Keratinocyte (primary cell): ENCODE measurements around the gene OTX1. TPM values are rescaled to one million over a fixed set of nuclear protein-coding genes. Genes with fewer than 3 reads are reported as not detected.

Experiments
- DNase-seq: peaks from one replicate; pipeline ENCODE4 v3.0.0-alpha.2; 2011; ENCODE audit warnings: low read depth, missing footprints, low spot score
- FAIRE-seq: peaks from 2 replicates; lab custom pipeline; 2011; peaks lifted over from hg19 to GRCh38; lab: Jason Lieb, UNC
- H2AFZ ChIP-seq: 2 replicates; pipeline ENCODE4 v1.6.0; 2012; ENCODE audit warnings: low read length, control low read depth, inconsistent platforms; ENCODE audit not compliant: control insufficient read depth
- H3K27ac ChIP-seq: 2 replicates; pipeline ENCODE4 v1.5.1; 2011; ENCODE audit warnings: low read length; ENCODE audit not compliant: control insufficient read depth, insufficient read depth
- H3K27me3 ChIP-seq: 3 replicates; pipeline ENCODE4 v1.6.0; 2011; ENCODE audit warnings: low read length; ENCODE audit not compliant: control insufficient read depth, insufficient read depth; ENCODE audit errors: extremely low read depth
- H3K36me3 ChIP-seq, 2 experiments: 2 replicates in 1 of 2; 3 replicates in 1 of 2; pipeline ENCODE4 v1.5.1; 2011; ENCODE audit warnings: low read length in 2 of 2, mild to moderate bottlenecking in 1 of 2; ENCODE audit not compliant: control insufficient read depth in 2 of 2, insufficient read depth in 2 of 2; ENCODE audit errors: extremely low read depth in 1 of 2
- H3K4me1 ChIP-seq: 3 replicates; pipeline ENCODE4 v1.5.1; 2011; ENCODE audit warnings: low read length; ENCODE audit not compliant: control insufficient read depth, insufficient read depth; ENCODE audit errors: extremely low read depth
- H3K4me2 ChIP-seq: 3 replicates; pipeline ENCODE4 v1.6.0; 2011; ENCODE audit warnings: low read depth, low read length; ENCODE audit not compliant: control insufficient read depth, insufficient read depth; ENCODE audit errors: extremely low read depth
- H3K4me3 ChIP-seq, 3 experiments: fragments of 200-600 bp in 1 of 3; sonication (generic) in 1 of 3; 2 replicates in 2 of 3; 3 replicates in 1 of 3; pipeline ENCODE4 v1.5.1; 2011 to 2016; ENCODE audit warnings: low read length in 3 of 3, mild to moderate bottlenecking in 3 of 3, control low read depth in 2 of 3, inconsistent platforms in 1 of 3, low read depth in 1 of 3, mixed read lengths in 1 of 3, mixed run types in 1 of 3, moderate library complexity in 1 of 3; ENCODE audit not compliant: control insufficient read depth in 2 of 3, insufficient read depth in 2 of 3; ENCODE audit errors: extremely low read depth in 1 of 3
- H3K79me2 ChIP-seq: 2 replicates; pipeline ENCODE4 v1.6.0; 2012; ENCODE audit warnings: low read length; ENCODE audit not compliant: control insufficient read depth, insufficient read depth
- H3K9ac ChIP-seq: 3 replicates; pipeline ENCODE4 v1.6.0; 2011; ENCODE audit warnings: low read length; ENCODE audit not compliant: control insufficient read depth, insufficient read depth; ENCODE audit errors: extremely low read depth
- H3K9me1 ChIP-seq: 3 replicates; pipeline ENCODE4 v1.6.0; 2011; ENCODE audit warnings: low read length; ENCODE audit not compliant: control insufficient read depth, insufficient read depth; ENCODE audit errors: extremely low read depth
- H3K9me3 ChIP-seq: 2 replicates; pipeline ENCODE4 v1.5.1; 2012; ENCODE audit warnings: low read depth, low read length; ENCODE audit not compliant: control insufficient read depth
- H4K20me1 ChIP-seq: 3 replicates; pipeline ENCODE4 v1.6.0; 2011; ENCODE audit warnings: low read length; ENCODE audit not compliant: control insufficient read depth, insufficient read depth; ENCODE audit errors: extremely low read depth
- CTCF ChIP-seq, 3 experiments: IDR thresholded peaks in 1 of 3; conservative IDR thresholded peaks in 1 of 3; optimal IDR thresholded peaks in 1 of 3; 2 replicates in 2 of 3; 3 replicates in 1 of 3; pipeline versions ENCODE3 to v1.5.1; 2011; ENCODE audit warnings: low read length in 3 of 3, mild to moderate bottlenecking in 3 of 3, moderate library complexity in 2 of 3, control low read depth in 1 of 3, inconsistent platforms in 1 of 3; ENCODE audit not compliant: insufficient read depth in 2 of 3; ENCODE audit errors: extremely low read depth in 1 of 3
- EZH2 ChIP-seq: IDR thresholded peaks from one replicate; pipeline ENCODE4 v1.6.1; 2012; ENCODE audit warnings: inconsistent platforms, mild to moderate bottlenecking, low read length, moderate library complexity
- dilution Hi-C: fragments of 300-500 bp; cut with MboI; formaldehyde crosslinking; loops from one replicate; pipeline ENCODE4 v1.7.0; 2020; ENCODE audit warnings: low sequenced_read_pairs; ENCODE audit not compliant: extremely low pct_ligation_motif_present
- polyA plus RNA-seq, 5 experiments: library from polyadenylated mRNA; depleted of rRNA in 3 of 5; stranded (reverse) in 3 of 5; stranded (forward) in 1 of 5; unstranded in 1 of 5; fragments of >200 nt; gene quantifications; 1 replicate in 1 of 5; 2 replicates in 3 of 5; 3 replicates in 1 of 5; pipeline versions ENCODE4 v1.2.1 to v1.2.3, GENCODE V29; 2011 to 2012; ENCODE audit warnings: missing spikeins in 2 of 5, low read depth in 1 of 5, low replicate concordance in 1 of 5

OTX1 gene
- polyA plus RNA-seq, 1 donor (not counting 4 experiments of a cell fraction or from before 2014, with no cell fraction given), result 0.28 TPM

- Histone ChIP-seq H4K20me1 (no peaks in the 10 kb centered on the region), H3K9ac (no peak overlapping the region), H3K4me1 (peaks cover 18% of the 10 kb centered on the region), H3K9me3 (no peaks in the 10 kb centered on the region), H3K79me2 (no peaks in the 10 kb centered on the region), H3K4me2 (no peak overlapping the region), H3K4me3 (no peak overlapping the region), H3K27me3 (no peaks in the 10 kb centered on the region), H2AFZ (no peak overlapping the region), H3K9me1 (no peaks in the 10 kb centered on the region), H3K27ac (no peak overlapping the region), H3K36me3 (peaks cover 4% of the 10 kb centered on the region in 2 experiments)
- no peak for TF ChIP-seq CTCF (optimal IDR thresholded peaks at IDR 0.05 in 1 of 3, IDR thresholded peaks at IDR 0.05 in 1 of 3, conservative IDR thresholded peaks at IDR 0.05 in 1 of 3; ENCODE audit: extremely low read depth in 1 of 3, insufficient read depth in 2 of 3, low read length in 3 of 3)
- no peak for TF ChIP-seq EZH2
- FAIRE-seq, result no peak
- dilution Hi-C loops, result no loop called here
- no peak for DNase-seq
These were observed 47.3 kb upstream of the OTX1 start for GRCh38 chr2:63003351-63003750.

- H3K4me3 ChIP-seq, result no peak overlapping the region
- no peaks in the 10 kb centered on the region for H3K9me1 ChIP-seq
- H3K27me3 ChIP-seq, result no peaks in the 10 kb centered on the region
- no peaks in the 10 kb centered on the region for H3K79me2 ChIP-seq
- no peaks in the 10 kb centered on the region for H4K20me1 ChIP-seq
- FAIRE-seq, result no peak
- no peak overlapping the region for H2AFZ ChIP-seq
- no peaks in the 10 kb centered on the region for H3K9me3 ChIP-seq
- no peaks in the 10 kb centered on the region for H3K4me1 ChIP-seq
- dilution Hi-C loops, result no loop called here
- H3K36me3 ChIP-seq, result peaks cover 0 to 6% of the 10 kb centered on the region in 2 experiments
- H3K4me2 ChIP-seq, result no peak overlapping the region
- no peak overlapping the region for H3K27ac ChIP-seq
- DNase-seq, result no peak
- H3K9ac ChIP-seq, result no peak overlapping the region
- no peak for TF ChIP-seq CTCF (optimal IDR thresholded peaks at IDR 0.05 in 1 of 3, IDR thresholded peaks at IDR 0.05 in 1 of 3, conservative IDR thresholded peaks at IDR 0.05 in 1 of 3; ENCODE audit: extremely low read depth in 1 of 3, insufficient read depth in 2 of 3, low read length in 3 of 3)
- no peak for TF ChIP-seq EZH2
These were observed 42.7 kb upstream of the OTX1 start for GRCh38 chr2:63007813-63008458.
